K562 (cell line): Measurements from ENCODE around the gene GTF3C1. TPM values are rescaled to one million over a fixed set of nuclear protein-coding genes. Genes with fewer than 3 reads are reported as not detected.

Source experiments
- ATAC-seq: fragments of 200-7000 bp; cut with Tn5 transposase; 3 replicates; pipeline ENCODE4 v1.9.1; 2020; ENCODE audit warnings: moderate library complexity
- BruUV-seq: library from RNA; stranded (reverse); fragments of 400-500 nt; replicated peaks from 2 replicates; lab custom pipeline; 2021; lab: Mats Ljungman, UMichigan
- CTCF ChIA-PET: fragments of 300-600 bp; formaldehyde crosslinking; extraction: SDS; loops from one replicate; lab custom pipeline; 2021; ENCODE audit warnings: low intra/inter-chr PET ratio; lab: Yijun Ruan, JAX
- POLR2A ChIA-PET: fragments of 300-600, 350-650 bp; sonication (Branson Sonifier 250); formaldehyde crosslinking; extraction: SDS; loops from one replicate; lab custom pipeline; 2021; ENCODE audit warnings: antibody characterized with exemption, inconsistent platforms; lab: Yijun Ruan, JAX
- DNase-seq, 4 experiments: peaks; one replicate each; pipeline versions ENCODE4 v3.0.0 to v3.0.0-alpha.2; 2011 to 2018; ENCODE audit warnings: low spot score in 3 of 4, mixed read lengths in 3 of 4; ENCODE audit errors: extremely low read depth in 1 of 4
- FAIRE-seq: peaks from 2 replicates; lab custom pipeline; 2011; peaks lifted over from hg19 to GRCh38; lab: Jason Lieb, UNC
- H2AFZ ChIP-seq: 2 replicates; pipeline ENCODE4 v1.6.0; 2011; ENCODE audit warnings: low read depth, low read length, control low read depth, inconsistent platforms
- H3K27ac ChIP-seq: fragments of 200-600 bp; 3 replicates; pipeline ENCODE4 v1.8.0; 2011; ENCODE audit warnings: low read depth, mild to moderate bottlenecking, control low read depth, inconsistent platforms, low read length, moderate library complexity, mixed read lengths; ENCODE audit errors: extremely low read depth
- H3K27me3 ChIP-seq, 2 experiments: fragments of 300-600 bp in 1 of 2; 2 replicates in 1 of 2; 3 replicates in 1 of 2; pipeline versions ENCODE4 v1.6.0 to v1.8.0; 2011; ENCODE audit warnings: inconsistent platforms in 2 of 2, low read length in 2 of 2, mild to moderate bottlenecking in 1 of 2, mixed read lengths in 1 of 2, moderate library complexity in 1 of 2; ENCODE audit not compliant: control insufficient read depth in 2 of 2, insufficient read depth in 2 of 2
- H3K36me3 ChIP-seq: fragments of 300-600 bp; 3 replicates; pipeline ENCODE4 v1.8.0; 2011; ENCODE audit warnings: mild to moderate bottlenecking, low read length, inconsistent platforms; ENCODE audit not compliant: control insufficient read depth, insufficient read depth
- H3K4me1 ChIP-seq, 2 experiments: fragments of 200-600 bp in 1 of 2; replicated peaks in 1 of 2; 2 replicates in 1 of 2; 3 replicates in 1 of 2; pipeline versions ENCODE4 v1.5.1 to v1.8.0; 2011; ENCODE audit warnings: inconsistent platforms in 2 of 2, low read length in 2 of 2, mild to moderate bottlenecking in 1 of 2, mixed read lengths in 1 of 2, moderate library complexity in 1 of 2; ENCODE audit not compliant: control insufficient read depth in 2 of 2, insufficient read depth in 2 of 2
- H3K4me2 ChIP-seq: 2 replicates; pipeline ENCODE4 v1.6.1; 2011; ENCODE audit warnings: low read length, control low read depth, inconsistent platforms, mixed read lengths; ENCODE audit not compliant: insufficient read depth
- H3K4me3 ChIP-seq: fragments of 200-600 bp; sonication (generic), shearing (Covaris generic); 2 replicates; pipeline ENCODE4 v1.5.1; 2016; ENCODE audit warnings: control low read depth, inconsistent platforms
- H3K79me2 ChIP-seq: fragments of 200-600 bp; 3 replicates; pipeline ENCODE4 v1.8.0; 2011; ENCODE audit warnings: low read length, inconsistent platforms; ENCODE audit not compliant: control insufficient read depth, insufficient read depth
- H3K9ac ChIP-seq, 2 experiments: 2 replicates each; pipeline versions ENCODE4 v1.6.0 to v1.6.1; 2011; ENCODE audit warnings: low read depth in 2 of 2, low read length in 2 of 2, control low read depth in 1 of 2, inconsistent platforms in 1 of 2, mild to moderate bottlenecking in 1 of 2, mixed read lengths in 1 of 2; ENCODE audit not compliant: insufficient read depth in 1 of 2
- H3K9me1 ChIP-seq: one replicate; pipeline ENCODE4 v1.6.0; 2011; ENCODE audit warnings: inconsistent platforms, mild to moderate bottlenecking, low read length, moderate library complexity; ENCODE audit not compliant: control insufficient read depth, insufficient read depth
- H3K9me3 ChIP-seq: replicated peaks from 2 replicates; pipeline ENCODE4 v1.5.1; 2011; ENCODE audit warnings: low read depth, low read length, inconsistent platforms; ENCODE audit not compliant: control insufficient read depth, insufficient read depth
- H4K20me1 ChIP-seq: replicated peaks from 2 replicates; pipeline ENCODE4 v1.6.1; 2011; ENCODE audit warnings: low read length, inconsistent platforms, mixed read lengths; ENCODE audit not compliant: control insufficient read depth, insufficient read depth
- CBX2 ChIP-seq: fragments of 200-600 bp; sonication (generic); IDR thresholded peaks from one replicate; pipeline ENCODE4 v1.6.1; 2012; ENCODE audit warnings: mild to moderate bottlenecking, low read length, inconsistent platforms; ENCODE audit not compliant: insufficient read depth, poor library complexity, severe bottlenecking
- MAZ ChIP-seq, 2 experiments: fragments of 450-650 bp in 1 of 2; sonication (generic) in 1 of 2; formaldehyde crosslinking; IDR thresholded peaks in 1 of 2; conservative IDR thresholded peaks in 1 of 2; 2 replicates each; pipeline versions ENCODE4 v1.4.0 to v1.5.0; 2020; ENCODE audit warnings: mild to moderate bottlenecking in 1 of 2, missing genetic modification reagents in 1 of 2
- MXD1 ChIP-seq: fragments of 250-450 bp; sonication (Bioruptor Pico); IDR thresholded peaks from 2 replicates; pipeline ENCODE4 v1.8.0; 2021; ENCODE audit warnings: borderline replicate concordance, mild to moderate bottlenecking, moderate library complexity; ENCODE audit not compliant: poor library complexity, severe bottlenecking
- RHOXF2B ChIP-seq: fragments of 250-450 bp; sonication (Bioruptor Pico); conservative IDR thresholded peaks from 2 replicates; pipeline ENCODE4 v1.5.1; 2021
- TCF3 ChIP-seq: sonication (generic); formaldehyde crosslinking; IDR thresholded peaks from 2 replicates; pipeline ENCODE4 v1.4.0; 2020; ENCODE audit warnings: mild to moderate bottlenecking, missing genetic modification reagents
- ZC3H4 ChIP-seq: sonication (generic); formaldehyde crosslinking; IDR thresholded peaks from 2 replicates; pipeline ENCODE4 v1.9.0; 2021; ENCODE audit warnings: missing genetic modification reagents, borderline replicate concordance
- ZNF436 ChIP-seq: fragments of 250-450, 450-650 bp; sonication (Bioruptor Pico); formaldehyde crosslinking; IDR thresholded peaks from 2 replicates; pipeline ENCODE4 v1.7.0; 2020; ENCODE audit warnings: mild to moderate bottlenecking
- WGBS: fragments of 100-300 bp; shearing (Covaris generic); methylation state at CpG from one replicate; pipeline ENCODE4 v1.1.6; 2016; ENCODE audit warnings: low coverage, mixed read lengths; ENCODE audit not compliant: insufficient coverage; ENCODE audit errors: missing lambda C conversion rate; 5-methylcytosine and 5-hydroxymethylcytosine counted together
- in situ Hi-C: fragments of 300-500 bp; cut with MboI; formaldehyde crosslinking; loops from 4 replicates; pipeline ENCODE4 v1.15.0; 2018; ENCODE audit warnings: inconsistent platforms, mixed read lengths
- intact Hi-C: fragments of 100-400 bp; cut with micrococcal nuclease; formaldehyde crosslinking; loops from 2 replicates; pipeline ENCODE4 v1.14.2; 2022
- polyA plus RNA-seq, 8 experiments: library from polyadenylated mRNA; depleted of rRNA in 4 of 8; stranded (reverse) in 5 of 8; unstranded in 3 of 8; fragments of >200 nt; fragmentation: Nextera tagmentation in 2 of 8; fragmentation: Illumina TruSeq in 1 of 8; extraction: Ambion mirVana in 2 of 8; extraction: Trizol in 1 of 8; gene quantifications; 2 replicates each; pipeline versions ENCODE4 v1.2.1 to v1.2.3, GENCODE V29; 2011 to 2014; ENCODE audit warnings: inconsistent platforms in 1 of 8, missing spikeins in 1 of 8
- total RNA-seq, 7 experiments: library from RNA; depleted of rRNA in 6 of 7; stranded (reverse); fragments of >200 nt in 6 of 7; fragmentation: Illumina TruSeq in 2 of 7; extraction: Trizol in 2 of 7; gene quantifications; 2 replicates each; pipeline versions ENCODE4 v1.2.1 to v1.2.3, GENCODE V29; 2011 to 2021; ENCODE audit warnings: low replicate concordance in 1 of 7

Gene GTF3C1
- total and polyA plus RNA-seq, 9 of the 15 experiments (the other 6 are each of a cell fraction or from before 2014, with no cell fraction given), result 0.72 to 63.6 (median 30.9) TPM

GRCh38 chr16:27520982-27521673, 28.6 kb downstream of the GTF3C1 start (continued):
- no peak for TF ChIP-seq RHOXF2B (CRISPR knock-in tag)
- TF ChIP-seq CBX2, result no peak

- in situ Hi-C loops (no loop called here), intact Hi-C loops (no loop called here)
- no peak for ATAC-seq
- BruUV-seq, result no TSS peak
- TF ChIP-seq ZNF436 (no peak), TCF3 (CRISPR knock-in tag) (no peak), MXD1 (no peak), ZC3H4 (CRISPR knock-in tag) (no peak), MAZ (CRISPR knock-in tag; conservative IDR thresholded peaks at IDR 0.05 in 1 of 2, IDR thresholded peaks at IDR 0.05 in 1 of 2) (no peak)
- Histone ChIP-seq H3K4me1 (no peaks in the 10 kb centered on the region), H4K20me1 (peaks cover 14% of the 10 kb centered on the region), H3K4me2 (no peak overlapping the region), H3K9ac (no peak overlapping the region), H3K79me2 (no peaks in the 10 kb centered on the region), H3K27me3 (no peaks in the 10 kb centered on the region), H3K27ac (no peak overlapping the region), H2AFZ (no peak overlapping the region), H3K36me3 (peaks cover 46% of the 10 kb centered on the region; the same call in 2 of the 3 replicates), H3K4me3 (no peak overlapping the region), H3K9me1 (no peaks in the 10 kb centered on the region), H3K9me3 (no peaks in the 10 kb centered on the region)
- ChIA-PET POLR2A (interaction anchor here (1.6 kb wide), 1 partner anchor 32 kb away, joined by 5 read pairs; the partner anchor contains the start of genes GTF3C1 and KATNIP), CTCF (no interaction called here)
- WGBS, result 90% methylated on average over 4 of the region's 4 CpGs
- FAIRE-seq, result no peak
- no peak for DNase-seq
Measured at GRCh38 chr16:27518226-27518625, 31.5 kb downstream of the GTF3C1 start.
